Trophoblast cell (in vitro differentiated cells and primary cell): Measurements from ENCODE around the gene ARG1.

Experiments
- DNase-seq, 2 donors: peaks; one replicate each; pipeline ENCODE4 v3.0.0-alpha.2; 2016
- H2AFZ ChIP-seq: 2 replicates; pipeline ENCODE4 v1.6.1; 2013; ENCODE audit warnings: low read length, moderate library complexity, mild to moderate bottlenecking; ENCODE audit not compliant: insufficient read depth, poor library complexity
- H2AK5ac ChIP-seq: 2 replicates; pipeline ENCODE4 v1.6.1; 2013; ENCODE audit warnings: mild to moderate bottlenecking, low read length
- H2BK120ac ChIP-seq: 2 replicates; pipeline ENCODE4 v1.6.1; 2013; ENCODE audit warnings: low read length, mild to moderate bottlenecking, moderate library complexity; ENCODE audit not compliant: insufficient read depth, poor library complexity
- H2BK12ac ChIP-seq: 2 replicates; pipeline ENCODE4 v1.6.1; 2013; ENCODE audit warnings: mild to moderate bottlenecking, low read length, moderate library complexity
- H2BK5ac ChIP-seq: 2 replicates; pipeline ENCODE4 v1.6.1; 2013; ENCODE audit warnings: low read length, low read depth, moderate library complexity, mild to moderate bottlenecking; ENCODE audit not compliant: poor library complexity
- H3K14ac ChIP-seq: 2 replicates; pipeline ENCODE4 v1.6.1; 2013; ENCODE audit warnings: mild to moderate bottlenecking, low read length
- H3K18ac ChIP-seq: 2 replicates; pipeline ENCODE4 v1.6.1; 2013; ENCODE audit warnings: mild to moderate bottlenecking, low read length
- H3K23ac ChIP-seq: 2 replicates; pipeline ENCODE4 v1.6.1; 2013; ENCODE audit warnings: low read length
- H3K27ac ChIP-seq: 2 replicates; pipeline ENCODE4 v1.5.1; 2013; ENCODE audit warnings: low read depth, mild to moderate bottlenecking, inconsistent platforms, low read length, moderate library complexity
- H3K27me3 ChIP-seq: 2 replicates; pipeline ENCODE4 v1.6.1; 2013; ENCODE audit warnings: inconsistent platforms, mild to moderate bottlenecking, low read length, moderate library complexity; ENCODE audit not compliant: insufficient read depth
- H3K36me3 ChIP-seq, 2 experiments: 1 replicate in 1 of 2; 2 replicates in 1 of 2; pipeline ENCODE4 v1.6.1; 2013; ENCODE audit warnings: low read length in 2 of 2, mild to moderate bottlenecking in 2 of 2, moderate library complexity in 1 of 2; ENCODE audit not compliant: insufficient read depth in 2 of 2, control insufficient read depth in 1 of 2
- H3K4ac ChIP-seq: 2 replicates; pipeline ENCODE4 v1.6.1; 2013; ENCODE audit warnings: low read depth, mild to moderate bottlenecking, low read length, moderate library complexity
- H3K4me1 ChIP-seq, 2 experiments: 1 replicate in 1 of 2; 2 replicates in 1 of 2; pipeline ENCODE4 v1.6.1; 2013; ENCODE audit warnings: low read length in 2 of 2, mild to moderate bottlenecking in 2 of 2, moderate library complexity in 1 of 2; ENCODE audit not compliant: insufficient read depth in 2 of 2, control insufficient read depth in 1 of 2
- H3K4me2 ChIP-seq: 2 replicates; pipeline ENCODE4 v1.6.1; 2013; ENCODE audit warnings: inconsistent platforms, mild to moderate bottlenecking, low read length, moderate library complexity
- H3K4me3 ChIP-seq: 2 replicates; pipeline ENCODE4 v1.5.1; 2013; ENCODE audit warnings: mild to moderate bottlenecking, low read depth, low read length, inconsistent platforms
- H3K79me1 ChIP-seq: one replicate; pipeline ENCODE4 v1.6.1; 2013; ENCODE audit warnings: low read length
- H3K79me2 ChIP-seq: 2 replicates; pipeline ENCODE4 v1.6.1; 2013; ENCODE audit warnings: low read length, mild to moderate bottlenecking; ENCODE audit not compliant: control insufficient read depth, insufficient read depth, poor library complexity
- H3K9ac ChIP-seq: 2 replicates; pipeline ENCODE4 v1.6.1; 2013; ENCODE audit warnings: mild to moderate bottlenecking, low read length
- H3K9me3 ChIP-seq: 2 replicates; pipeline ENCODE4 v1.6.1; 2013; ENCODE audit warnings: low read depth, mild to moderate bottlenecking, control low read depth, inconsistent platforms, low read length; ENCODE audit not compliant: insufficient read depth
- H4K12ac ChIP-seq: 2 replicates; pipeline ENCODE4 v1.6.1; 2013; ENCODE audit warnings: low read depth, mild to moderate bottlenecking, low read length, moderate library complexity
- H4K8ac ChIP-seq: 2 replicates; pipeline ENCODE4 v1.6.1; 2013; ENCODE audit warnings: low read depth, mild to moderate bottlenecking, low read length, moderate library complexity
- H4K91ac ChIP-seq: one replicate; pipeline ENCODE4 v1.6.1; 2013; ENCODE audit warnings: low read depth, mild to moderate bottlenecking, low read length, moderate library complexity
- WGBS: extraction: QIAGEN DNeasy Blood & Tissue Kit; methylation state at CpG from one replicate; pipeline ENCODE4 v1.1.7; 2013; ENCODE audit warnings: missing lambda C conversion rate; ENCODE audit not compliant: insufficient read length, insufficient coverage; ENCODE audit errors: extremely low coverage; 5-methylcytosine and 5-hydroxymethylcytosine counted together

The ARG1 gene

DNA sequence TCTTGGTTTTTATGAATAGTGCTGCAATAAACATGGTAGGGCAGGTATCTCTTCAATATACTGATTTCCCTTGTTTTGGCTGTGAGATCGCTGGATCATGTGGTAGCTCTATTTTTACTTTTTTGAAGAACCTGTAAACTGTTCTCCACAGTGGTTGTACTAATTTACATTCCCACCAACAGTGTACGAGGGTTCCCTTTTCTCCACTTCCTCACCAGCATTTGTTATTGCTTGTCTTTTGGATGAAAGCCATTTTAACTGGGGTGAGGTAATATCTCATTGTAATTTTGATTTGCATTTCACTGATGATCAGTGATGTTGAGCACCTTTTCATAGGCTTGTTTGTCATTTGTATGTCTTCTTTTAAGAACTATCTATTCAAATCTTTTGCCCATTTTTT, 8.0 kb upstream of the ARG1 start:
- Histone ChIP-seq H3K14ac (no peak overlapping the region), H3K4me3 (no peak overlapping the region), H3K9ac (no peak overlapping the region), H4K91ac (no peak overlapping the region), H3K79me1 (no peaks in the 10 kb centered on the region), H2BK12ac (no peak overlapping the region), H3K23ac (no peak overlapping the region), H2BK5ac (no peak overlapping the region), H2AFZ (no peak overlapping the region), H3K79me2 (no peaks in the 10 kb centered on the region), H3K4me2 (no peak overlapping the region), H3K18ac (no peak overlapping the region), H3K36me3 (no peaks in the 10 kb centered on the region), H3K4me1 (no peaks in the 10 kb centered on the region), H3K27ac (no peak overlapping the region), H2AK5ac (no peak overlapping the region), H4K8ac (no peak overlapping the region), H3K27me3 (no peaks in the 10 kb centered on the region), H3K4ac (no peak overlapping the region), H4K12ac (no peak overlapping the region), H3K9me3 (no peaks in the 10 kb centered on the region), H2BK120ac (no peak overlapping the region)
- WGBS: no CpG with 5 or more reads among the region's 2 CpGs
- DNase-seq: no peak

DNA sequence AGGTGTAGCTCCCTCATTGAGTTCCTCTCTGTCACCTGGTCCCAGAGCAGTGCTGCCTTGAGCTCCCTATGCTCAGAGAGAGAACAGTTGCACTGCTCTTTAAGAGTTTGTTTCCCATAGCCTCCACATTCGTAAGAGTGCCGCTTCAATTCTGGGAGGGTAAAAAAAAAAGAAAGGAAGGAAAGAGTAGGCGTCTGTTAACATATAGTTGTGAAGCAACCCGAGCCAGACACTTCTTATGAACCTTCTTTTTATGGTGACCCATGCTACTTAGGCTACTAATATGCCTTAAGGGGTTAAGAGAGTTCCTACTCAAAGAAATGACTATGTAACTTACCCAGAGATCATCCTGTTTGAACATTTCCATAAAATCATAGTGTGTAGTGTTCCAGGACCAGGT, 4.3 kb upstream of the ARG1 start:
- no peak overlapping the region for H3K4me3 ChIP-seq
- DNase-seq: no peak
- H3K79me1 ChIP-seq: no peaks in the 10 kb centered on the region
- no peaks in the 10 kb centered on the region for H3K27me3 ChIP-seq
- no peak overlapping the region for H4K91ac ChIP-seq
- no peaks in the 10 kb centered on the region for H3K9me3 ChIP-seq
- no peak overlapping the region for H4K8ac ChIP-seq
- H2BK12ac ChIP-seq: no peak overlapping the region
- no peak overlapping the region for H2AK5ac ChIP-seq
- H4K12ac ChIP-seq: no peak overlapping the region
- no peak overlapping the region for H3K23ac ChIP-seq
- no peak overlapping the region for H2BK120ac ChIP-seq
- H3K9ac ChIP-seq: no peak overlapping the region
- H3K4me2 ChIP-seq: no peak overlapping the region
- H3K36me3 ChIP-seq: no peaks in the 10 kb centered on the region
- no peak overlapping the region for H3K18ac ChIP-seq
- no peak overlapping the region for H3K4ac ChIP-seq
- H2AFZ ChIP-seq: no peak overlapping the region
- H3K14ac ChIP-seq: no peak overlapping the region
- WGBS: no CpG with 5 or more reads among the region's 4 CpGs
- no peak overlapping the region for H2BK5ac ChIP-seq
- H3K27ac ChIP-seq: no peak overlapping the region
- no peaks in the 10 kb centered on the region for H3K4me1 ChIP-seq
- no peaks in the 10 kb centered on the region for H3K79me2 ChIP-seq

DNA sequence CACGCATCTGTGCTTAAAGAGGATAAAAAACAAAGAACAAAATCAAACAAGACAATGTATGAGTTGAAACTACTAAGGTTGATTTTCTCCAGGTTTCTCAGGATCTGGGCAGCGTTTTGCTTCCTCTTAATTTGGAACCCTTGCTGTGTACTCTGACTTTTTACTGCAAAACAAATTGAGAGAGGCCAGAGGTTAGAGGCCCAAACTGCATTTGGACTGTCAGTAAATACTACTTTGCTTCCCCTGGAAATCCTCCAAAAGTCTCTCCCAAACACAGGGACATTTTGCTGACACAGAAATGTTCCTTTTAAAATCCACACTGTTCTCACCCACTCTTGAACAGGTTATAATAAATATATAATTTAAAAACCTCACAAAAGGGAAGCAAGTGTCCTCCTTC, 1.1 kb downstream of the ARG1 start:
- Histone ChIP-seq H3K4me2 (no peak overlapping the region), H4K12ac (no peak overlapping the region), H3K4ac (no peak overlapping the region), H3K14ac (no peak overlapping the region), H3K23ac (no peak overlapping the region), H3K9me3 (no peaks in the 10 kb centered on the region), H2AK5ac (no peak overlapping the region), H2BK120ac (no peak overlapping the region), H4K91ac (no peak overlapping the region), H2AFZ (no peak overlapping the region), H3K79me2 (no peaks in the 10 kb centered on the region), H3K36me3 (peaks cover 0 to 2% of the 10 kb centered on the region in 2 experiments), H3K27me3 (no peaks in the 10 kb centered on the region), H3K79me1 (no peaks in the 10 kb centered on the region), H3K9ac (no peak overlapping the region), H4K8ac (no peak overlapping the region), H3K18ac (no peak overlapping the region), H3K27ac (no peak overlapping the region), H2BK5ac (no peak overlapping the region), H2BK12ac (no peak overlapping the region), H3K4me1 (no peaks in the 10 kb centered on the region), H3K4me3 (no peak overlapping the region)
- no peak for DNase-seq
- no CpG with 5 or more reads among the region's 2 CpGs for WGBS

DNA sequence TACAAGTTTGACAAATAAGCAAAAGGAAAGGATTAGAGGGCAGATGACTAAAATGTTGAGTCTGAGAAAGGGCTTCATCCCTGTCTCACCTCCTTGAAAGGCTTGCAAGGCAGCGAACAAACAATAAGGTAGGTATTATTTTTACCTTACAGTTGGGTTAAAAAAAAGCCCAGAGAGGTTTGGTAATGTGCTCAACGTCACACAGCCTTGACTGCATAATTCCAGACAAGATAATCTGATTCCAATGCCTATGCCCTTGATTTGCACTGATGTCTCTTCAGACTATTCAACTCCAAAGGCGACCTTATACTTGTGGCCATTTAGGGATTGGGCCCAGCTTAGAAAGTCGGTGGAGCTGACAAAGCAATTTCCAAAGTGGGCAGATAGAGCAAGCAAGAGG, 1.7 kb downstream of the ARG1 start:
- Histone ChIP-seq H3K27me3 (no peaks in the 10 kb centered on the region), H3K9ac (no peak overlapping the region)
- no CpG with 5 or more reads among the region's 4 CpGs for WGBS

More for the DNA sequence above, 1.7 kb downstream of the ARG1 start:
- Histone ChIP-seq H3K79me2 (no peaks in the 10 kb centered on the region), H4K12ac (no peak overlapping the region), H3K4me2 (no peak overlapping the region), H3K23ac (no peak overlapping the region), H2AK5ac (no peak overlapping the region), H4K91ac (no peak overlapping the region), H3K36me3 (peaks cover 0 to 2% of the 10 kb centered on the region in 2 experiments), H3K4me1 (no peaks in the 10 kb centered on the region), H3K4ac (no peak overlapping the region), H3K14ac (no peak overlapping the region), H2BK5ac (no peak overlapping the region), H2BK12ac (no peak overlapping the region), H2AFZ (no peak overlapping the region), H2BK120ac (no peak overlapping the region), H3K4me3 (no peak overlapping the region), H3K18ac (no peak overlapping the region), H3K27ac (no peak overlapping the region), H3K79me1 (no peaks in the 10 kb centered on the region), H4K8ac (no peak overlapping the region), H3K9me3 (no peaks in the 10 kb centered on the region)
- no peak for DNase-seq
